ENCODE measurements around the gene FAM81A. TPM values are rescaled to one million over a fixed set of nuclear protein-coding genes. Genes with fewer than 3 reads are reported as not detected.

FAM81A gene
- total RNA-seq, 6 experiments from 2014 or later: not detected

DNA sequence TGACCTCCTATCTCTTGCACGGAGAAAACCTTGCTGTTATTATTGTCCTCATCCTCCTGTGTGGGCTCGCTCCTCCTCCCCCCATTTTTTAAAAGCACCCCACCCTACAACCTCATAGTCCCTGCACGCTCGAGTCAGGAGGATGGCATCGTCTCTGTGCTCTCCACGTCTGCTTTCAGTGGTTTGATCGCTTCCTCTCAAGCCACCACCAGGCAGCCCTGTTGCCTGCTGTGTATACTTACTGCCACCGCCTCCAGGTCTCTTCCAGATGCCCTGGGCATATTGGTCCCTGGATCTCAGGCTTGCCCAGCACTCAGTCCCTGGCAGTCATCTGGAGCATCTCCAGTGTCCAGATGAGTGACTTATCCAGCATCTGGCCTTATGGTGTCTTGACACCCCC lies 131.5 kb downstream of the FAM81A start:
- Mint-ChIP-seq H3K4me3 (no peak overlapping the region), H3K36me3 (ENCODE audit: low read depth) (no peaks in the 10 kb centered on the region)
- TF ChIP-seq, protein P1, sequence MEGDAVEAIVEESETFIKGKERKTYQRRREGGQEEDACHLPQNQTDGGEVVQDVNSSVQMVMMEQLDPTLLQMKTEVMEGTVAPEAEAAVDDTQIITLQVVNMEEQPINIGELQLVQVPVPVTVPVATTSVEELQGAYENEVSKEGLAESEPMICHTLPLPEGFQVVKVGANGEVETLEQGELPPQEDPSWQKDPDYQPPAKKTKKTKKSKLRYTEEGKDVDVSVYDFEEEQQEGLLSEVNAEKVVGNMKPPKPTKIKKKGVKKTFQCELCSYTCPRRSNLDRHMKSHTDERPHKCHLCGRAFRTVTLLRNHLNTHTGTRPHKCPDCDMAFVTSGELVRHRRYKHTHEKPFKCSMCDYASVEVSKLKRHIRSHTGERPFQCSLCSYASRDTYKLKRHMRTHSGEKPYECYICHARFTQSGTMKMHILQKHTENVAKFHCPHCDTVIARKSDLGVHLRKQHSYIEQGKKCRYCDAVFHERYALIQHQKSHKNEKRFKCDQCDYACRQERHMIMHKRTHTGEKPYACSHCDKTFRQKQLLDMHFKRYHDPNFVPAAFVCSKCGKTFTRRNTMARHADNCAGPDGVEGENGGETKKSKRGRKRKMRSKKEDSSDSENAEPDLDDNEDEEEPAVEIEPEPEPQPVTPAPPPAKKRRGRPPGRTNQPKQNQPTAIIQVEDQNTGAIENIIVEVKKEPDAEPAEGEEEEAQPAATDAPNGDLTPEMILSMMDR (IDR thresholded peaks at IDR 0.05): no peak

DNA sequence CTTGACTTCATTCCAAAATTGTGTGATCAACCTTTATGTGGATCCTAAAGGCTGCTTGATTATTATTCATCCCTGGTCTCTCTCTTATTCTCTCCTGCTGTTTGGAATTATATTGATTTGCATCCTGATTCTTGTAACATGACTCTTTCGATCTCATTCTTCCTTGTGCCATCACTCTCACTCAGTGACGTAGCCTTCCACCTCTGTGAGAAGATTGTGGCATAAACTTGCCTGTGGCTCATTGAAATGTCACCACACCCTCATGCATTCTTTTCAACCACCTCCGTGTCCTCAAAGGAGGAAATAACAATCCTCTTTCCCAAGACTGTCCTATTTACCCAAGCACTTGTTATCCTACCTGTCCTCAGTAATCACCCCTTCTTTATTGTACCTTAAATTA lies 132.3 kb downstream of the FAM81A start:
- no peak for DNase-seq

More for the DNA sequence above, 131.5 kb downstream of the FAM81A start:
- Mint-ChIP-seq H3K9me3 (no peaks in the 10 kb centered on the region; the same call in 1 of the 2 replicates), H3K4me1 (ENCODE audit: low read depth) (peaks cover 7% of the 10 kb centered on the region), H3K27me3 (ENCODE audit: insufficient read depth) (peaks cover 7% of the 10 kb centered on the region), H3K27ac (no peak overlapping the region)
- no peak for DNase-seq

DNA sequence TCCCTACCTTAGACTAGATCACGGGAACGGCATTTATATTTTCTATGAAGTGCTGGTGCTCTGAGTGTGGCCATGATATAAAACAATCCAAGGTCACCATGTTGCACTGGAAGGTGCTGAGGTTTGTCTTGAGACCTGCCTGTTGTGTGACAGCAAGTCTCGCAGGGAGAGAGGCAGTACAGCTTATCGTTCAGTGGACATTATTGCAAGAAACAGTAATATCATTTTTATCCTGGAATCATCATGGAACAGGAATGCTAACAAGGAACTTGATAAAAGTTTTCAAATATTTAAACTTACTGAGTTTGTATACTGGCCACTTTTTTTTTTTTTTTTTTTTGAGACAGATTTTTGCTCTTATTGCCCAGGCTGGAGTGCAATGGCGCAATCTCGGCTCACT lies 133.6 kb downstream of the FAM81A start:
- H3K9me3 Mint-ChIP-seq: no peaks in the 10 kb centered on the region
- DNase-seq: no peak
- H3K4me1 Mint-ChIP-seq (ENCODE audit: low read depth): peaks cover 7% of the 10 kb centered on the region
- no peak overlapping the region for H3K4me3 Mint-ChIP-seq
- TF ChIP-seq, protein P1 (IDR thresholded peaks at IDR 0.05): no peak
- H3K27ac Mint-ChIP-seq: no peak overlapping the region
- H3K27me3 Mint-ChIP-seq (ENCODE audit: insufficient read depth): peaks cover 11% of the 10 kb centered on the region
- H3K36me3 Mint-ChIP-seq (ENCODE audit: low read depth): no peaks in the 10 kb centered on the region

More for the DNA sequence above, 132.3 kb downstream of the FAM81A start:
- H3K36me3 Mint-ChIP-seq (ENCODE audit: low read depth): no peaks in the 10 kb centered on the region
- no peaks in the 10 kb centered on the region; the same call in 1 of the 2 replicates for H3K9me3 Mint-ChIP-seq
- H3K4me1 Mint-ChIP-seq (ENCODE audit: low read depth): peaks cover 7% of the 10 kb centered on the region
- H3K4me3 Mint-ChIP-seq: no peak overlapping the region
- no peak overlapping the region for H3K27ac Mint-ChIP-seq
- H3K27me3 Mint-ChIP-seq (ENCODE audit: insufficient read depth): peaks cover 10% of the 10 kb centered on the region
- TF ChIP-seq, protein P1 (IDR thresholded peaks at IDR 0.05): no peak

Other genes starting within 250 kb of the FAM81A start
- not detected for gene LDHAL6B, start 231.3 kb upstream of the FAM81A start, total RNA-seq (2021; fragmentation: NEBNext Ultra II Directional; extraction: Animal tissue kit (Norgen Biotek cat#: 25700))
- 100 to 1,000 TPM; 108 to 142 (median 115) TPM for gene MYO1E, start 65.3 kb upstream of the FAM81A start, total RNA-seq (2021; fragmentation: NEBNext Ultra II Directional; extraction: Animal tissue kit (Norgen Biotek cat#: 25700))
- gene GCNT3, start 173.6 kb downstream of the FAM81A start, total RNA-seq (2021; fragmentation: NEBNext Ultra II Directional; extraction: Animal tissue kit (Norgen Biotek cat#: 25700)): not detected
- gene GTF2A2, start 219.3 kb downstream of the FAM81A start, total RNA-seq (2021; fragmentation: NEBNext Ultra II Directional; extraction: Animal tissue kit (Norgen Biotek cat#: 25700)): 100 to 1,000 TPM; 162 to 183 (median 183) TPM

Data from HFFc6 (cell line).